RWPE2 (cell line): ENCODE measurements around the gene CDC16.

Source experiments
- ATAC-seq: fragments of 200-7000 bp; cut with Tn5 transposase; 3 replicates; pipeline ENCODE4 v1.9.1; 2021; ENCODE audit warnings: low read depth
- DNase-seq: peaks from one replicate; pipeline ENCODE4 v3.0.0-alpha.2; 2020; ENCODE audit warnings: low spot score
- H3K27ac ChIP-seq: fragments of 450-650 bp; 2 replicates; pipeline ENCODE4 v1.5.1; 2017; ENCODE audit warnings: mild to moderate bottlenecking; ENCODE audit not compliant: poor library complexity, severe bottlenecking
- H3K27me3 ChIP-seq: fragments of 250-450 bp; sonication (Bioruptor Pico); 2 replicates; pipeline ENCODE4 v1.5.1; 2021; ENCODE audit warnings: mild to moderate bottlenecking, moderate library complexity; ENCODE audit not compliant: insufficient read depth, poor library complexity, severe bottlenecking
- H3K36me3 ChIP-seq: fragments of 250-450 bp; sonication (Bioruptor Pico); 2 replicates; pipeline ENCODE4 v1.5.1; 2020; ENCODE audit warnings: low read depth, mild to moderate bottlenecking, moderate library complexity
- H3K4me1 ChIP-seq: fragments of 250-450 bp; sonication (Bioruptor Pico); 2 replicates; pipeline ENCODE4 v1.5.1; 2021; ENCODE audit warnings: mild to moderate bottlenecking, moderate library complexity; ENCODE audit not compliant: insufficient read depth, poor library complexity, severe bottlenecking
- H3K4me3 ChIP-seq: fragments of 250-450 bp; sonication (Bioruptor Pico); 2 replicates; pipeline ENCODE4 v1.5.1; 2021; ENCODE audit warnings: mild to moderate bottlenecking, moderate library complexity; ENCODE audit not compliant: severe bottlenecking
- H3K9me3 ChIP-seq: fragments of 250-450 bp; sonication (Bioruptor Pico); 2 replicates; pipeline ENCODE4 v1.5.1; 2021; ENCODE audit warnings: mild to moderate bottlenecking, moderate library complexity; ENCODE audit not compliant: severe bottlenecking
- CTCF ChIP-seq: fragments of 450-650 bp; IDR thresholded peaks from one replicate; pipeline ENCODE4 v1.5.1; 2017; ENCODE audit warnings: mild to moderate bottlenecking, moderate library complexity; ENCODE audit not compliant: poor library complexity, severe bottlenecking

CDC16 gene

GRCh38 chr13:114320065-114320464 is 85.4 kb downstream of the CDC16 start:
- Histone ChIP-seq H3K4me1 (no peaks in the 10 kb centered on the region), H3K9me3 (no peaks in the 10 kb centered on the region), H3K4me3 (no peak overlapping the region), H3K27ac (no peak overlapping the region), H3K36me3 (peaks cover 67% of the 10 kb centered on the region), H3K27me3 (no peaks in the 10 kb centered on the region)
- no peak for TF ChIP-seq CTCF
- DNase-seq (no peak), ATAC-seq (no peak)

- H3K9me3 ChIP-seq = no peaks in the 10 kb centered on the region
- no peak for TF ChIP-seq CTCF
- H3K4me3 ChIP-seq = no peak overlapping the region
- H3K27me3 ChIP-seq = no peaks in the 10 kb centered on the region
- H3K4me1 ChIP-seq = no peaks in the 10 kb centered on the region
- peaks cover 79% of the 10 kb centered on the region for H3K36me3 ChIP-seq
- ATAC-seq (no peak), DNase-seq (no peak)
- no peak overlapping the region for H3K27ac ChIP-seq
These were observed 86.6 kb downstream of the CDC16 start for GRCh38 chr13:114321256-114321655.
